ENCODE measurements around the gene THEMIS. TPM values are rescaled to one million over a fixed set of nuclear protein-coding genes. Genes with fewer than 3 reads are reported as not detected.

Gene THEMIS
- total and polyA plus RNA-seq, 2 experiments from 2014 or later, result not detected

DNA sequence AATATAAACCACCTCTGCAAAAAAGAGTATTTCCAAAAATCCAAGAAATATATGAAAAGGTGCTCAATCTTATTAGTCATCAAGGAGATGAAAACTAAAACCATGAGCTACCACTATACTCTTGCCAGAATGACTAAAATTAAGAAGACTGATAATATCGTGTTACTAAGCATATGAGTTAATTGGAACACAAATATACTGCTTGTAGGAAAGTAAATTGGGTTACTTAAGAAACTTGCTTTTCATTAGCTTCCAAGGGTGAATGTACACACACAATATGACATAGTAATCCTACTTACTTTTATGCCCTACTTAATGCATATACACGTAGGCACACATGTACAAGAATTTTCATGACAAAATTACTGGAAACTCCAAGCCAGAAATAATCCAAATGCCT, 3.4 kb downstream of the THEMIS start:
- H3K4me3 ChIP-seq, result no peak overlapping the region

More for the DNA sequence above, 3.4 kb downstream of the THEMIS start:
- Histone ChIP-seq H3K4me2 (no peak overlapping the region), H3F3A (replicated peaks; ENCODE audit: low read depth) (no peaks in the 10 kb centered on the region), H3K4me1 (ENCODE audit: insufficient read depth) (no peaks in the 10 kb centered on the region), H3K27ac (ENCODE audit: low read depth) (no peak overlapping the region), H3K36me3 (ENCODE audit: insufficient read depth) (no peaks in the 10 kb centered on the region), H3K79me2 (replicated peaks; ENCODE audit: insufficient read depth) (no peaks in the 10 kb centered on the region), H2AFZ (no peak overlapping the region), H3K9me2 (ENCODE audit: insufficient read depth) (no peaks in the 10 kb centered on the region), H3K27me3 (ENCODE audit: insufficient read depth) (no peaks in the 10 kb centered on the region), H4K20me1 (replicated peaks; ENCODE audit: insufficient read depth) (no peaks in the 10 kb centered on the region)
- Mint-ChIP-seq H3K4me3 (no peak overlapping the region), H3K4me1 (peaks cover 12% of the 10 kb centered on the region; the same call in 2 of the 3 replicates), H3K27ac (no peak overlapping the region), H3K27me3 (ENCODE audit: insufficient read depth, low read depth, poor library complexity) (no peaks in the 10 kb centered on the region), H3K9me3 (no peaks in the 10 kb centered on the region), H3K36me3 (ENCODE audit: low read depth) (no peaks in the 10 kb centered on the region)
- DNase-seq (ENCODE audit: low spot score) (no peak), ATAC-seq (no peak)
- TF ChIP-seq EZH2 (IDR thresholded peaks at IDR 0.05; ENCODE audit: low read depth, unreplicated experiment) (no peak), CREB1 (CRISPR knock-in tag; IDR thresholded peaks at IDR 0.05; ENCODE audit: low read depth) (no peak), ZNF331 (CRISPR knock-in tag; IDR thresholded peaks at IDR 0.05; ENCODE audit: low read depth) (no peak), ZNF114 (CRISPR knock-in tag; IDR thresholded peaks at IDR 0.05) (no peak), POLR2AphosphoS5 (IDR thresholded peaks at IDR 0.05; ENCODE audit: low read depth) (no peak), STAT1 (IDR thresholded peaks at IDR 0.05; ENCODE audit: unreplicated experiment) (no peak), EZH2phosphoT487 (IDR thresholded peaks at IDR 0.05; ENCODE audit: unreplicated experiment) (no peak), JUNB (IDR thresholded peaks at IDR 0.05; ENCODE audit: unreplicated experiment) (no peak), NANOG (IDR thresholded peaks at IDR 0.05; ENCODE audit: borderline replicate concordance) (no peak)
- TF ChIP-seq, protein P1, sequence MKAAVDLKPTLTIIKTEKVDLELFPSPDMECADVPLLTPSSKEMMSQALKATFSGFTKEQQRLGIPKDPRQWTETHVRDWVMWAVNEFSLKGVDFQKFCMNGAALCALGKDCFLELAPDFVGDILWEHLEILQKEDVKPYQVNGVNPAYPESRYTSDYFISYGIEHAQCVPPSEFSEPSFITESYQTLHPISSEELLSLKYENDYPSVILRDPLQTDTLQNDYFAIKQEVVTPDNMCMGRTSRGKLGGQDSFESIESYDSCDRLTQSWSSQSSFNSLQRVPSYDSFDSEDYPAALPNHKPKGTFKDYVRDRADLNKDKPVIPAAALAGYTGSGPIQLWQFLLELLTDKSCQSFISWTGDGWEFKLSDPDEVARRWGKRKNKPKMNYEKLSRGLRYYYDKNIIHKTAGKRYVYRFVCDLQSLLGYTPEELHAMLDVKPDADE (IDR thresholded peaks at IDR 0.05), result no peak
- TF ChIP-seq, protein P2, sequence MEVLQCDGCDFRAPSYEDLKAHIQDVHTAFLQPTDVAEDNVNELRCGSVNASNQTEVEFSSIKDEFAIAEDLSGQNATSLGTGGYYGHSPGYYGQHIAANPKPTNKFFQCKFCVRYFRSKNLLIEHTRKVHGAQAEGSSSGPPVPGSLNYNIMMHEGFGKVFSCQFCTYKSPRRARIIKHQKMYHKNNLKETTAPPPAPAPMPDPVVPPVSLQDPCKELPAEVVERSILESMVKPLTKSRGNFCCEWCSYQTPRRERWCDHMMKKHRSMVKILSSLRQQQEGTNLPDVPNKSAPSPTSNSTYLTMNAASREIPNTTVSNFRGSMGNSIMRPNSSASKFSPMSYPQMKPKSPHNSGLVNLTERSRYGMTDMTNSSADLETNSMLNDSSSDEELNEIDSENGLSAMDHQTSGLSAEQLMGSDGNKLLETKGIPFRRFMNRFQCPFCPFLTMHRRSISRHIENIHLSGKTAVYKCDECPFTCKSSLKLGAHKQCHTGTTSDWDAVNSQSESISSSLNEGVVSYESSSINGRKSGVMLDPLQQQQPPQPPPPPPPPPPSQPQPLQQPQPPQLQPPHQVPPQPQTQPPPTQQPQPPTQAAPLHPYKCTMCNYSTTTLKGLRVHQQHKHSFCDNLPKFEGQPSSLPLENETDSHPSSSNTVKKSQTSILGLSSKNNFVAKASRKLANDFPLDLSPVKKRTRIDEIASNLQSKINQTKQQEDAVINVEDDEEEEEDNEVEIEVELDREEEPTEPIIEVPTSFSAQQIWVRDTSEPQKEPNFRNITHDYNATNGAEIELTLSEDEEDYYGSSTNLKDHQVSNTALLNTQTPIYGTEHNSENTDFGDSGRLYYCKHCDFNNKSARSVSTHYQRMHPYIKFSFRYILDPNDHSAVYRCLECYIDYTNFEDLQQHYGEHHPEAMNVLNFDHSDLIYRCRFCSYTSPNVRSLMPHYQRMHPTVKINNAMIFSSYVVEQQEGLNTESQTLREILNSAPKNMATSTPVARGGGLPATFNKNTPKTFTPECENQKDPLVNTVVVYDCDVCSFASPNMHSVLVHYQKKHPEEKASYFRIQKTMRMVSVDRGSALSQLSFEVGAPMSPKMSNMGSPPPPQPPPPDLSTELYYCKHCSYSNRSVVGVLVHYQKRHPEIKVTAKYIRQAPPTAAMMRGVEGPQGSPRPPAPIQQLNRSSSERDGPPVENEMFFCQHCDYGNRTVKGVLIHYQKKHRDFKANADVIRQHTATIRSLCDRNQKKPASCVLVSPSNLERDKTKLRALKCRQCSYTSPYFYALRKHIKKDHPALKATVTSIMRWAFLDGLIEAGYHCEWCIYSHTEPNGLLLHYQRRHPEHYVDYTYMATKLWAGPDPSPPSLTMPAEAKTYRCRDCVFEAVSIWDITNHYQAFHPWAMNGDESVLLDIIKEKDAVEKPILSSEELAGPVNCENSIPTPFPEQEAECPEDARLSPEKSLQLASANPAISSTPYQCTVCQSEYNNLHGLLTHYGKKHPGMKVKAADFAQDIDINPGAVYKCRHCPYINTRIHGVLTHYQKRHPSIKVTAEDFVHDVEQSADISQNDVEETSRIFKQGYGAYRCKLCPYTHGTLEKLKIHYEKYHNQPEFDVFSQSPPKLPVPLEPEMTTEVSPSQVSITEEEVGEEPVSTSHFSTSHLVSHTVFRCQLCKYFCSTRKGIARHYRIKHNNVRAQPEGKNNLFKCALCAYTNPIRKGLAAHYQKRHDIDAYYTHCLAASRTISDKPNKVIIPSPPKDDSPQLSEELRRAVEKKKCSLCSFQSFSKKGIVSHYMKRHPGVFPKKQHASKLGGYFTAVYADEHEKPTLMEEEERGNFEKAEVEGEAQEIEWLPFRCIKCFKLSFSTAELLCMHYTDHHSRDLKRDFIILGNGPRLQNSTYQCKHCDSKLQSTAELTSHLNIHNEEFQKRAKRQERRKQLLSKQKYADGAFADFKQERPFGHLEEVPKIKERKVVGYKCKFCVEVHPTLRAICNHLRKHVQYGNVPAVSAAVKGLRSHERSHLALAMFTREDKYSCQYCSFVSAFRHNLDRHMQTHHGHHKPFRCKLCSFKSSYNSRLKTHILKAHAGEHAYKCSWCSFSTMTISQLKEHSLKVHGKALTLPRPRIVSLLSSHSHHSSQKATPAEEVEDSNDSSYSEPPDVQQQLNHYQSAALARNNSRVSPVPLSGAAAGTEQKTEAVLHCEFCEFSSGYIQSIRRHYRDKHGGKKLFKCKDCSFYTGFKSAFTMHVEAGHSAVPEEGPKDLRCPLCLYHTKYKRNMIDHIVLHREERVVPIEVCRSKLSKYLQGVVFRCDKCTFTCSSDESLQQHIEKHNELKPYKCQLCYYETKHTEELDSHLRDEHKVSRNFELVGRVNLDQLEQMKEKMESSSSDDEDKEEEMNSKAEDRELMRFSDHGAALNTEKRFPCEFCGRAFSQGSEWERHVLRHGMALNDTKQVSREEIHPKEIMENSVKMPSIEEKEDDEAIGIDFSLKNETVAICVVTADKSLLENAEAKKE (CRISPR knock-in tag; IDR thresholded peaks at IDR 0.05), result no peak
- TF ChIP-seq, protein P3, sequence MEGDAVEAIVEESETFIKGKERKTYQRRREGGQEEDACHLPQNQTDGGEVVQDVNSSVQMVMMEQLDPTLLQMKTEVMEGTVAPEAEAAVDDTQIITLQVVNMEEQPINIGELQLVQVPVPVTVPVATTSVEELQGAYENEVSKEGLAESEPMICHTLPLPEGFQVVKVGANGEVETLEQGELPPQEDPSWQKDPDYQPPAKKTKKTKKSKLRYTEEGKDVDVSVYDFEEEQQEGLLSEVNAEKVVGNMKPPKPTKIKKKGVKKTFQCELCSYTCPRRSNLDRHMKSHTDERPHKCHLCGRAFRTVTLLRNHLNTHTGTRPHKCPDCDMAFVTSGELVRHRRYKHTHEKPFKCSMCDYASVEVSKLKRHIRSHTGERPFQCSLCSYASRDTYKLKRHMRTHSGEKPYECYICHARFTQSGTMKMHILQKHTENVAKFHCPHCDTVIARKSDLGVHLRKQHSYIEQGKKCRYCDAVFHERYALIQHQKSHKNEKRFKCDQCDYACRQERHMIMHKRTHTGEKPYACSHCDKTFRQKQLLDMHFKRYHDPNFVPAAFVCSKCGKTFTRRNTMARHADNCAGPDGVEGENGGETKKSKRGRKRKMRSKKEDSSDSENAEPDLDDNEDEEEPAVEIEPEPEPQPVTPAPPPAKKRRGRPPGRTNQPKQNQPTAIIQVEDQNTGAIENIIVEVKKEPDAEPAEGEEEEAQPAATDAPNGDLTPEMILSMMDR (conservative IDR thresholded peaks at IDR 0.05; ENCODE audit: low read depth in 2 of 2), result no peak
- TF ChIP-seq, protein P4, sequence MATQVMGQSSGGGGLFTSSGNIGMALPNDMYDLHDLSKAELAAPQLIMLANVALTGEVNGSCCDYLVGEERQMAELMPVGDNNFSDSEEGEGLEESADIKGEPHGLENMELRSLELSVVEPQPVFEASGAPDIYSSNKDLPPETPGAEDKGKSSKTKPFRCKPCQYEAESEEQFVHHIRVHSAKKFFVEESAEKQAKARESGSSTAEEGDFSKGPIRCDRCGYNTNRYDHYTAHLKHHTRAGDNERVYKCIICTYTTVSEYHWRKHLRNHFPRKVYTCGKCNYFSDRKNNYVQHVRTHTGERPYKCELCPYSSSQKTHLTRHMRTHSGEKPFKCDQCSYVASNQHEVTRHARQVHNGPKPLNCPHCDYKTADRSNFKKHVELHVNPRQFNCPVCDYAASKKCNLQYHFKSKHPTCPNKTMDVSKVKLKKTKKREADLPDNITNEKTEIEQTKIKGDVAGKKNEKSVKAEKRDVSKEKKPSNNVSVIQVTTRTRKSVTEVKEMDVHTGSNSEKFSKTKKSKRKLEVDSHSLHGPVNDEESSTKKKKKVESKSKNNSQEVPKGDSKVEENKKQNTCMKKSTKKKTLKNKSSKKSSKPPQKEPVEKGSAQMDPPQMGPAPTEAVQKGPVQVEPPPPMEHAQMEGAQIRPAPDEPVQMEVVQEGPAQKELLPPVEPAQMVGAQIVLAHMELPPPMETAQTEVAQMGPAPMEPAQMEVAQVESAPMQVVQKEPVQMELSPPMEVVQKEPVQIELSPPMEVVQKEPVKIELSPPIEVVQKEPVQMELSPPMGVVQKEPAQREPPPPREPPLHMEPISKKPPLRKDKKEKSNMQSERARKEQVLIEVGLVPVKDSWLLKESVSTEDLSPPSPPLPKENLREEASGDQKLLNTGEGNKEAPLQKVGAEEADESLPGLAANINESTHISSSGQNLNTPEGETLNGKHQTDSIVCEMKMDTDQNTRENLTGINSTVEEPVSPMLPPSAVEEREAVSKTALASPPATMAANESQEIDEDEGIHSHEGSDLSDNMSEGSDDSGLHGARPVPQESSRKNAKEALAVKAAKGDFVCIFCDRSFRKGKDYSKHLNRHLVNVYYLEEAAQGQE (IDR thresholded peaks at IDR 0.05; ENCODE audit: unreplicated experiment), result no peak
